ENCODE data around the gene TMEM132E.

GRCh38 chr17:34673995-34674890, 94.9 kb downstream of the TMEM132E start:
- TF ChIP-seq CTCF (IDR thresholded peaks at IDR 0.05) (no peak), POLR2AphosphoS5 (IDR thresholded peaks at IDR 0.05; ENCODE audit: insufficient read depth in 1 of 2, low read depth in 1 of 2) (no peak)

All from vagina (tissue), 2 donors.